ENCODE measurements around the gene LRTM2.

DNA sequence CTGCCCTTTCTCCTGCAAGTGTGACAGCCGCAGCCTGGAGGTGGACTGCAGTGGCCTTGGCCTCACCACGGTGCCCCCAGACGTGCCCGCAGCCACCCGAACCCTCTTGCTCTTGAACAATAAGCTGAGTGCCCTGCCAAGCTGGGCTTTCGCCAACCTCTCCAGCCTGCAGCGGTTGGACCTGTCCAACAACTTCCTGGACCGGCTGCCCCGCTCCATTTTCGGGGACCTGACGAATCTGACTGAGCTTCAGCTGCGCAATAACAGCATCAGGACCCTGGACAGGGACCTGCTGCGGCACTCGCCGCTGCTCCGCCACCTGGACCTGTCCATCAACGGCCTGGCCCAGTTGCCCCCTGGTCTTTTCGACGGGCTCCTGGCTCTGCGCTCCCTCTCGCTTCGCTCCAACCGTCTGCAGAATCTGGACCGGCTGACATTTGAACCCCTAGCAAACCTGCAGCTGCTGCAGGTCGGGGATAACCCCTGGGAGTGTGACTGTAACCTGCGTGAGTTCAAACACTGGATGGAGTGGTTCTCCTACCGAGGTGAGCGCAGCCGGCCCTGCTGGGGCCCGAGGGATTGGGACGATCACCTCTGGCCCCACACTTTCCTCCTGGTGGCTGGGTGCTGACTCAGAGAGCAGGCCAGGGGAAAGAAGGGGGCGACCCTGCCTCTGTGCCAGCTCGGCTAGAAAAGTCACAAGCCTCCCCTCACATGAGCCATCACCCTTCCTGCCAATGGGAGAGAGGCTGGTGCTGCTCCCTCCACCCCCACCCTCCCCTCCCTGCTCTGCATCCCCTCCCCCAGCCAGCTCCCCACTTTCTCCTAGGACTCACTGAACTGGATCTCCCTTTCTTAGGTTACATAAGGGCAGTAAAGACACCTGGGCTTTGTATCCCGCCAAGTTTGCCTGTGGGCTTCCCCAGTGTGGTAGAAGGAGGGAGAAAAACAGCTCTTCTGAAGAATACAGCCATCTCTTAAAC is 10.9 kb downstream of the LRTM2 start:
- TF ChIP-seq CTCF (optimal IDR thresholded peaks at IDR 0.05 in 1 of 3, IDR thresholded peaks at IDR 0.05 in 1 of 3, conservative IDR thresholded peaks at IDR 0.05 in 1 of 3; ENCODE audit: extremely low read depth in 1 of 3, insufficient read depth in 2 of 3, low read length in 3 of 3) (no peak), EZH2 (IDR thresholded peaks at IDR 0.05; ENCODE audit: low read length) (no peak)
